Measurements from ENCODE around the gene PTPN13. TPM values are rescaled to one million over a fixed set of nuclear protein-coding genes. Genes with fewer than 3 reads are reported as not detected.
A peak's percentile ranks its signal among the peaks of the same experiment; 100 is the strongest.

Gene PTPN13
- total RNA-seq, 1 donor from 2014 or later = 69.9 TPM

DNA sequence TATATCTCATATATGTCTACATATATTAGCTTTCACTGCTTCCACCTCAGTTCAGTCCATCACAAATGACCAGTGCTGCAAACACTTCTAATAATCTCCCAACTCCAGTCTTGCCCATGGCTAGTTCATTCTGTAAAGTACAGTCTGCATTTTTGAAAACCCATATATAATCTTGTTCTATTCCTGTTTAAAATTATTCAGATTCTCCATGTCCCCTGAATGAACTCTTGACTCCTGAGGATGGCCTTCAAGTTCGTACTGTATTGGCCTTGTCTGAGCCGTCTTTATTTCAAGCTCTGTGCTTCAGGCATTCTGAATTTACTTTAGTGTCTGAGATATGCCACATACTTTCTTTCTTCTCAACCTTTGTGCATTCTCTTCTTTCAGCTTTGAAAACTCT is 84.7 kb downstream of the PTPN13 start:
- intact Hi-C loops (cut with DNase I) = no loop called here
- Histone ChIP-seq H3K27ac (no peak overlapping the region), H3K4me1 (no peaks in the 10 kb centered on the region), H3K27me3 (no peaks in the 10 kb centered on the region), H3K36me3 (peaks cover 7% of the 10 kb centered on the region), H3K4me3 (no peak overlapping the region), H3K9me3 (no peaks in the 10 kb centered on the region)
- ATAC-seq = no peak
- no peak for TF ChIP-seq CTCF (IDR thresholded peaks at IDR 0.05)
- DNase-seq = no peak

DNA sequence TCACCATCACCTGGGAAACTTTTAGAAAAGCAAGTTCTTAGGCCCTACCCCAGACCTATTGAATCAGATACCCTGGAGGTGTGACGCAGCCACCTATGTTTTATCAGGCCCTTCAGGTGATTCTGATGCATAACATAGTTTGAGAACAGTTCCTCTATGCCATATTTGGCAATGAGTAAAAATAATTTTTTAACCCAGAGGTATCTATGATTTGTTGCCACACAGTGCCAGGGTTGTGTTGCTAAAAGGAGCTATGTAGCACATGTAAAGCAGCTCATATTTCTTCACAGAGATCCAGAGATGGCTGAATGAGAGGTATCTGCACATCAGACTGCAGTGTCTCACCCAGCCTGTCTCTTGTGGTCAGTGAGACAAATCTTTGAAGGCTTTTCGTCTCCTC is 85.3 kb downstream of the PTPN13 start:
- Histone ChIP-seq H3K4me1 (no peaks in the 10 kb centered on the region), H3K27me3 (no peaks in the 10 kb centered on the region), H3K9me3 (no peaks in the 10 kb centered on the region), H3K27ac (no peak overlapping the region), H3K36me3 (peaks cover under 1% of the 10 kb centered on the region), H3K4me3 (no peak overlapping the region)
- ATAC-seq (no peak), DNase-seq (no peak)
- intact Hi-C loops (cut with DNase I) = no loop called here
- TF ChIP-seq CTCF (IDR thresholded peaks at IDR 0.05) = no peak

- Histone ChIP-seq H3K27ac (no peak overlapping the region), H3K27me3 (no peaks in the 10 kb centered on the region), H3K36me3 (no peaks in the 10 kb centered on the region), H3K9me3 (no peaks in the 10 kb centered on the region), H3K4me1 (no peaks in the 10 kb centered on the region), H3K4me3 (no peak overlapping the region)
- DNase-seq (no peak), ATAC-seq (no peak)
- TF ChIP-seq CTCF (IDR thresholded peaks at IDR 0.05) = no peak
- intact Hi-C loops (cut with DNase I) = no loop called here
These were observed 89.1 kb downstream of the PTPN13 start for GRCh38 chr4:86683167-86683566.

DNA sequence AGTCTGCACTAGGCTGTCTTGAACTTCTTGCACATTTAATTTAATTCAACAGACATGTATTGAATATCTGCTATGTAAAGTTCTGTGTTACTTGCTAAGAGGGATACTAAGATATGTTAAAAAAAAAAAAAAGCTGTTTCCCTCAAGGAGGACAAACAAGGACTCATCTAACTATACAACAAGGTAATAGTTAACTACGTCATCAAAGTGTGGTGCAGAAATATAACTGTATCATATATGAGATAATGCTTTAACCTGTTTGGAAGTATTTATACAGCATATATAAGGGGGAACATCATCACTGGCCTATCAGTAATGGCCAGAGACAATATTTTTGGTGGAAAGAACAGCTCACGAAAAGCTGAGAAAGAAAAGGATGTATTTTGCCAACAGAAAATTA is 89.9 kb downstream of the PTPN13 start:
- Histone ChIP-seq H3K9me3 (no peaks in the 10 kb centered on the region), H3K36me3 (no peaks in the 10 kb centered on the region), H3K27me3 (no peaks in the 10 kb centered on the region), H3K4me3 (no peak overlapping the region), H3K4me1 (no peaks in the 10 kb centered on the region), H3K27ac (no peak overlapping the region)
- intact Hi-C loops (cut with DNase I) = no loop called here
- DNase-seq = no peak
- no peak for TF ChIP-seq CTCF (IDR thresholded peaks at IDR 0.05)
- no peak for ATAC-seq

DNA sequence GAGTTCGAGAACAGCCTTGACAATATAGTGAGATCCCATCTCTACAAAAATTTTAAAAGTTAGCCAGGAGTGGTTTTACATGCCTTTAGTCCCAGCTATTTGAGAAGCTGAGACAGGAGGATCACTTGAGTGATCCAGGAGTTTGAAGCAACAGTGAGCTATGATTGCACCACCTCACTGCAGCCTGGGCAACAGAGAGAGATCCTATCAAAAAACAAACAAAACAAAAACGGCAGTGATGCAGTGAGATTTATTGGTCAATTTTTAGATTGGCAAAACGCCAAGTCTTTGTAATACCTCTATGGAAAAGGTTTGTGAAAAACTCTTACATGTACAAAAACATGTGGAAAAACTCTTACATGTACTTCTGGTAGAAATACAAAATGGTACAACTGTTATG is 91.3 kb downstream of the PTPN13 start:
- H3K27ac ChIP-seq = no peak overlapping the region
- DNase-seq (no peak), ATAC-seq (peak; percentile 43)
- intact Hi-C loops (cut with DNase I) = no loop called here
- H3K27me3 ChIP-seq = no peaks in the 10 kb centered on the region
- no peak overlapping the region for H3K4me3 ChIP-seq
- H3K9me3 ChIP-seq = no peaks in the 10 kb centered on the region
- TF ChIP-seq CTCF (IDR thresholded peaks at IDR 0.05) = no peak
- no peaks in the 10 kb centered on the region for H3K36me3 ChIP-seq
- no peaks in the 10 kb centered on the region for H3K4me1 ChIP-seq

GRCh38 chr4:86686741-86687140 is 92.6 kb downstream of the PTPN13 start:
- H3K4me3 ChIP-seq = no peak overlapping the region
- H3K27ac ChIP-seq = no peak overlapping the region
- no peaks in the 10 kb centered on the region for H3K9me3 ChIP-seq
- TF ChIP-seq CTCF (IDR thresholded peaks at IDR 0.05) = no peak
- DNase-seq = no peak
- intact Hi-C loops (cut with DNase I) = no loop called here
- no peaks in the 10 kb centered on the region for H3K4me1 ChIP-seq
- no peak for ATAC-seq
- H3K36me3 ChIP-seq = no peaks in the 10 kb centered on the region
- H3K27me3 ChIP-seq = no peaks in the 10 kb centered on the region

Data from upper lobe of right lung (tissue), 1 donor.